Fibroblast of skin of back (primary cell): ENCODE measurements around the gene BMPR1B. TPM values are rescaled to one million over a fixed set of nuclear protein-coding genes. Genes with fewer than 3 reads are reported as not detected.

Experiments
- DNase-seq: peaks from one replicate; pipeline ENCODE4 v3.0.0-alpha.2; 2013
- polyA plus RNA-seq, 2 experiments: library from polyadenylated mRNA; unstranded; fragments of 120-200 nt; gene quantifications; one replicate each; pipeline ENCODE4 v1.2.1, GENCODE V29; 2013; ENCODE audit not compliant: insufficient read length in 2 of 2

The BMPR1B gene
- polyA plus RNA-seq (2013, experiment 1 of 2; ENCODE audit: insufficient read length), result 0.89 TPM
- polyA plus RNA-seq (2013, experiment 2 of 2; ENCODE audit: insufficient read length), result 0.90 TPM

GRCh38 chr4:94757192-94758140, at the start of gene BMPR1B:
Gene BMPR1B (plus strand): TSS chr4:94757955. CDS start chr4:95104425, 346,470 bp downstream.
- peak; percentile 83 for DNase-seq

- DNase-seq, result no peak
These were observed 46.1 kb upstream of the BMPR1B start for GRCh38 chr4:94711635-94712034.

- peak; percentile 81 for DNase-seq
These were observed 43.2 kb upstream of the BMPR1B start for GRCh38 chr4:94714365-94715160.

- DNase-seq, result no peak
These were observed 42.0 kb upstream of the BMPR1B start for GRCh38 chr4:94715726-94716125.

- DNase-seq, result no peak
These were observed 36.4 kb upstream of the BMPR1B start for GRCh38 chr4:94721310-94721709.

GRCh38 chr4:94722270-94722669, 35.5 kb upstream of the BMPR1B start:
- DNase-seq, result no peak

GRCh38 chr4:94722748-94723147, 35.0 kb upstream of the BMPR1B start:
- DNase-seq, result no peak

GRCh38 chr4:94724016-94724790, 33.6 kb upstream of the BMPR1B start:
- no peak for DNase-seq

GRCh38 chr4:94726524-94727123, 31.1 kb upstream of the BMPR1B start:
- DNase-seq, result no peak

GRCh38 chr4:94728056-94728766, 29.5 kb upstream of the BMPR1B start:
- no peak for DNase-seq

GRCh38 chr4:94732358-94732698, 25.4 kb upstream of the BMPR1B start:
- DNase-seq, result no peak

GRCh38 chr4:94739741-94740140, 18.0 kb upstream of the BMPR1B start:
- DNase-seq, result no peak

GRCh38 chr4:94741304-94741703, 16.5 kb upstream of the BMPR1B start:
- peak; percentile 23 for DNase-seq

- DNase-seq, result no peak
These were observed 13.9 kb upstream of the BMPR1B start for GRCh38 chr4:94743838-94744237.

- DNase-seq, result no peak
These were observed 12.9 kb upstream of the BMPR1B start for GRCh38 chr4:94744850-94745249.

GRCh38 chr4:94746746-94747145, 11.0 kb upstream of the BMPR1B start:
- no peak for DNase-seq

- DNase-seq, result peak; percentile 50
These were observed 465 bp downstream of the BMPR1B start for GRCh38 chr4:94758141-94758699.

GRCh38 chr4:94758700-94759399, 1.1 kb downstream of the BMPR1B start:
- DNase-seq, result peak; percentile 8

GRCh38 chr4:94759767-94760211, 2.0 kb downstream of the BMPR1B start:
- no peak for DNase-seq

- no peak for DNase-seq
These were observed 4.6 kb downstream of the BMPR1B start for GRCh38 chr4:94762326-94762725.
